ENCODE data around the gene KRTAP3-1.
"Not testable (repeated sequence)": the region's sequence is repeated elsewhere in the genome, so short reads cannot be mapped to it uniquely, and the experiment has no call there.

KRTAP3-1 gene

GRCh38 chr17:41002814-41003213 lies 6.1 kb downstream of the KRTAP3-1 start:
- Histone ChIP-seq H3K36me3 (ENCODE audit: control insufficient read depth in 5 of 5, insufficient read depth in 5 of 5, low read length in 5 of 5) (no peaks in the 10 kb centered on the region), H3K4me1 (ENCODE audit: control insufficient read depth in 5 of 5, insufficient read depth in 5 of 5, low read length in 5 of 5) (no peaks in the 10 kb centered on the region), H3K9me3 (ENCODE audit: control insufficient read depth in 5 of 5, low read length in 5 of 5) (no peaks in the 10 kb centered on the region), H3K27me3 (ENCODE audit: control insufficient read depth in 5 of 5, insufficient read depth in 4 of 5, low read length in 5 of 5) (peaks cover 0 to 3% (median 0%) of the 10 kb centered on the region in 5 donors), H3K4me3 (ENCODE audit: low read depth in 1 of 5, low read length in 5 of 5) (no peak overlapping the region), H3K9ac (ENCODE audit: low read length in 5 of 5) (no peak overlapping the region), H3K27ac (ENCODE audit: low read depth, low read length) (no peak overlapping the region)

DNA sequence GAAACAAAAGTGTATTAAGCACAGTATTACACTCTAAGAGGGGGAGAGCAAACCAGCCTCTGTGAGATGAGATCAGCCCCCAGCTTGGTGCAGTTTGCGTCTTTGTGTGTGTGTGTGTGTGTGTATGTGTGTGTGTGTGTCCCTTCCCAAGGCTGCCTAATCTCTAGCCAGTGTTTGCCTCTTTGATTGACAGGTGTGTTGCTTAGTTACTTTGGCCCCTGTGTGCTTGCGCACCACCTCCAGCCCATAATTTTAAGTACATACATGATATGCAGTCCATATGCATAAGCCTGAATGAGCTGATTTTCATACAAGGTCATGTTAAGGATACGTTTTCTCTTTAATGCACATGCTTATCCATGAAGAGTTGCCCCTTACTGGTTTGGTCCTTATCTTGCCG lies 7.1 kb downstream of the KRTAP3-1 start:
- Histone ChIP-seq H3K27me3 (ENCODE audit: control insufficient read depth in 5 of 5, insufficient read depth in 4 of 5, low read length in 5 of 5) (peaks cover 0 to 3% (median 0%) of the 10 kb centered on the region in 5 donors), H3K9ac (ENCODE audit: low read length in 5 of 5) (no peak overlapping the region), H3K27ac (ENCODE audit: low read depth, low read length) (no peak overlapping the region), H3K9me3 (ENCODE audit: control insufficient read depth in 5 of 5, low read length in 5 of 5) (no peaks in the 10 kb centered on the region), H3K4me3 (ENCODE audit: low read depth in 1 of 5, low read length in 5 of 5) (no peak overlapping the region), H3K4me1 (ENCODE audit: control insufficient read depth in 5 of 5, insufficient read depth in 5 of 5, low read length in 5 of 5) (no peaks in the 10 kb centered on the region), H3K36me3 (ENCODE audit: control insufficient read depth in 5 of 5, insufficient read depth in 5 of 5, low read length in 5 of 5) (no peaks in the 10 kb centered on the region)

DNA sequence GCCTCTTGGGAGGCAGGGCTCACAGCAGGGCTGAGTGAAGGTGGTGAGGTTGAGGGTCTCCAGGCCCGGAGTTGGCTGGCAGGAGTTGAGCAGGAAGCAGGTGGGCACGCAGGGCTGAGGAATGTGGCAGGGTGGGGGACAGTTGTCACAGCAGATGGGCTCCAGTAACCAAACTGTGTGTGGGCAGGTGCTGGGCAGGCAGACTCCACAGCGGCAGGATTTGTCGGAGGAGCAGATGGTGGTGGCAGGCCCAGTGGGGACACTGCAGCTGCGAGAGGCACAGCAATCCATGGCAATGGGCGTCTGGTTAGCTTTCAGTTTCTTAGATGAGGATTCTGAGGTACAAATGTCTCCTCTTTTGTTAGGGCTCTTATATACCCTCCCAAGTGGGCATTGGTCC lies 9.4 kb downstream of the KRTAP3-1 start, which contains the start of gene KRTAP3-2:
Gene KRTAP3-2 (minus strand): TSS at position 344 of the 400 bp plus-strand sequence. CDS start 53 bp downstream, at position 291.
- not testable (repeated sequence) for H3K27me3 ChIP-seq (ENCODE audit: control insufficient read depth in 5 of 5, insufficient read depth in 4 of 5, low read length in 5 of 5); H3K27ac ChIP-seq (ENCODE audit: low read depth, low read length); H3K36me3 ChIP-seq (ENCODE audit: control insufficient read depth in 5 of 5, insufficient read depth in 5 of 5, low read length in 5 of 5); H3K4me3 ChIP-seq (ENCODE audit: low read depth in 1 of 5, low read length in 5 of 5); H3K9me3 ChIP-seq (ENCODE audit: control insufficient read depth in 5 of 5, low read length in 5 of 5); H3K4me1 ChIP-seq (ENCODE audit: control insufficient read depth in 5 of 5, insufficient read depth in 5 of 5, low read length in 5 of 5); H3K9ac ChIP-seq (ENCODE audit: low read length in 5 of 5)

GRCh38 chr17:40997361-40997760 lies 11.6 kb downstream of the KRTAP3-1 start:
- no peaks in the 10 kb centered on the region for H3K36me3 ChIP-seq (ENCODE audit: control insufficient read depth in 5 of 5, insufficient read depth in 5 of 5, low read length in 5 of 5)

GRCh38 chr17:40996829-40997228 lies 12.1 kb downstream of the KRTAP3-1 start:
- Histone ChIP-seq H3K27ac (ENCODE audit: low read depth, low read length) (no peak overlapping the region), H3K9me3 (ENCODE audit: control insufficient read depth in 5 of 5, low read length in 5 of 5) (no peaks in the 10 kb centered on the region), H3K27me3 (ENCODE audit: control insufficient read depth in 5 of 5, insufficient read depth in 4 of 5, low read length in 5 of 5) (peaks cover 0 to 10% (median 4%) of the 10 kb centered on the region in 5 donors), H3K4me3 (ENCODE audit: low read depth in 1 of 5, low read length in 5 of 5) (no peak overlapping the region), H3K9ac (ENCODE audit: low read length in 5 of 5) (no peak overlapping the region), H3K4me1 (ENCODE audit: control insufficient read depth in 5 of 5, insufficient read depth in 5 of 5, low read length in 5 of 5) (no peaks in the 10 kb centered on the region), H3K36me3 (ENCODE audit: control insufficient read depth in 5 of 5, insufficient read depth in 5 of 5, low read length in 5 of 5) (no peaks in the 10 kb centered on the region)

More at GRCh38 chr17:40997361-40997760, 11.6 kb downstream of the KRTAP3-1 start:
- H3K4me3 ChIP-seq (ENCODE audit: low read depth in 1 of 5, low read length in 5 of 5) = no peak overlapping the region
- H3K9ac ChIP-seq (ENCODE audit: low read length in 5 of 5) = no peak overlapping the region
- H3K9me3 ChIP-seq (ENCODE audit: control insufficient read depth in 5 of 5, low read length in 5 of 5) = no peaks in the 10 kb centered on the region
- H3K27ac ChIP-seq (ENCODE audit: low read depth, low read length) = no peak overlapping the region
- peaks cover 0 to 10% (median 3%) of the 10 kb centered on the region in 5 donors for H3K27me3 ChIP-seq (ENCODE audit: control insufficient read depth in 5 of 5, insufficient read depth in 4 of 5, low read length in 5 of 5)
- H3K4me1 ChIP-seq (ENCODE audit: control insufficient read depth in 5 of 5, insufficient read depth in 5 of 5, low read length in 5 of 5) = no peaks in the 10 kb centered on the region

DNA sequence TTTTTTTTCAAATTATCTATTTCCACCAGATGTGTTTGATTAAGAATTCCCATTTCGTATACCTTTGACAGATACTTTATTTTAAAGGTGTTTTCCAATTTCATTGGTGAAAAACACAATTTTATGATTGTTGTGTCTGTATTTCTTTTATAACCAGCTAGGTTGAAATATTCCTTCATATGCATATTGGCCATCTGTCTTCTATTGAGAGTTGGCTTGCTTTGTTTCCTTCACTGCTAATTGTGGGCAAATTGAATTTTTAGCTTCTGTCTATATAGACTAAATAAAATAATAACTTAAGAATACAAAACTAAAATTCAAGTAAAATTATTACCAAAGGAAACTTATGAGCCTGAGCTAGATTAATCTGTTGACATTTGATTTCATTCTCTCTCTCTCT lies 13.8 kb downstream of the KRTAP3-1 start:
- Histone ChIP-seq H3K9me3 (ENCODE audit: control insufficient read depth in 5 of 5, low read length in 5 of 5) (peaks cover 0 to 4% (median 2%) of the 10 kb centered on the region in 5 donors), H3K27me3 (ENCODE audit: control insufficient read depth in 5 of 5, insufficient read depth in 4 of 5, low read length in 5 of 5) (peaks cover 0 to 10% (median 4%) of the 10 kb centered on the region in 5 donors), H3K36me3 (ENCODE audit: control insufficient read depth in 5 of 5, insufficient read depth in 5 of 5, low read length in 5 of 5) (no peaks in the 10 kb centered on the region), H3K27ac (ENCODE audit: low read depth, low read length) (no peak overlapping the region), H3K4me3 (ENCODE audit: low read depth in 1 of 5, low read length in 5 of 5) (no peak overlapping the region), H3K4me1 (ENCODE audit: control insufficient read depth in 5 of 5, insufficient read depth in 5 of 5, low read length in 5 of 5) (no peaks in the 10 kb centered on the region), H3K9ac (ENCODE audit: low read length in 5 of 5) (no peak overlapping the region)

DNA sequence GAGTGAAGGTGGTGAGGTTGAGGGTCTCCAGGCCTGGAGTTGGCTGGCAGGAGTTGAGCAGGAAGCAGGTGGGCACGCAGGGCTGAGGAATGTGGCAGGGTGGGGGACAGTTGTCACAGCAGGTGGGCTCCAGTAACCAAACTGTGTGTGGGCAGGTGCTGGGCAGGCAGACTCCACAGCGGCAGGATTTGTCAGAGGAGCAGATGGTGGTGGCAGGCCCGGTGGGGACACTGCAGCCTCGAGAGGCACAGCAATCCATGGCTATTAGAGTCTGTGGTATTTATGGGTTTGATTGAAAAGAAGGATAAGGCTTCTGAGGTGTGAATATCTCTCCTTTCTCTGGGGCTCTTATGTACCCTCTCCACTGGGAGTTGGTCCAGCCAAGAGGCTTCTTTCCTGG lies 15.1 kb downstream of the KRTAP3-1 start, which contains the start of gene KRTAP3-3:
Gene KRTAP3-3 (minus strand): TSS at position 326 of the 400 bp plus-strand sequence. CDS start 67 bp downstream, at position 259.
- H3K27me3 ChIP-seq (ENCODE audit: control insufficient read depth in 5 of 5, insufficient read depth in 4 of 5, low read length in 5 of 5) = peaks cover 0 to 10% (median 4%) of the 10 kb centered on the region in 5 donors
- no peaks in the 10 kb centered on the region for H3K36me3 ChIP-seq (ENCODE audit: control insufficient read depth in 5 of 5, insufficient read depth in 5 of 5, low read length in 5 of 5)
- no peak within 1 kb of the TSS for H3K27ac ChIP-seq (ENCODE audit: low read depth, low read length)
- H3K4me3 ChIP-seq (ENCODE audit: low read depth in 1 of 5, low read length in 5 of 5) = no peak within 1 kb of the TSS
- H3K9ac ChIP-seq (ENCODE audit: low read length in 5 of 5) = no peak within 1 kb of the TSS
- H3K9me3 ChIP-seq (ENCODE audit: control insufficient read depth in 5 of 5, low read length in 5 of 5) = peaks cover 0 to 4% (median 2%) of the 10 kb centered on the region in 5 donors
- no peaks in the 10 kb centered on the region for H3K4me1 ChIP-seq (ENCODE audit: control insufficient read depth in 5 of 5, insufficient read depth in 5 of 5, low read length in 5 of 5)

- no peaks in the 10 kb centered on the region for H3K36me3 ChIP-seq (ENCODE audit: control insufficient read depth in 5 of 5, insufficient read depth in 5 of 5, low read length in 5 of 5)
- peaks cover 0 to 10% (median 4%) of the 10 kb centered on the region in 5 donors for H3K27me3 ChIP-seq (ENCODE audit: control insufficient read depth in 5 of 5, insufficient read depth in 4 of 5, low read length in 5 of 5)
- H3K4me3 ChIP-seq (ENCODE audit: low read depth in 1 of 5, low read length in 5 of 5) = no peak overlapping the region
- no peak overlapping the region for H3K27ac ChIP-seq (ENCODE audit: low read depth, low read length)
- H3K9ac ChIP-seq (ENCODE audit: low read length in 5 of 5) = no peak overlapping the region
- H3K4me1 ChIP-seq (ENCODE audit: control insufficient read depth in 5 of 5, insufficient read depth in 5 of 5, low read length in 5 of 5) = no peaks in the 10 kb centered on the region
- peaks cover 0 to 4% (median 2%) of the 10 kb centered on the region in 5 donors for H3K9me3 ChIP-seq (ENCODE audit: control insufficient read depth in 5 of 5, low read length in 5 of 5)
Observed at GRCh38 chr17:40993084-40993483, 15.8 kb downstream of the KRTAP3-1 start.

- H3K27me3 ChIP-seq (ENCODE audit: control insufficient read depth in 5 of 5, insufficient read depth in 4 of 5, low read length in 5 of 5) = peaks cover 0 to 7% (median 4%) of the 10 kb centered on the region in 5 donors
- peaks cover 0 to 4% (median 2%) of the 10 kb centered on the region in 5 donors for H3K9me3 ChIP-seq (ENCODE audit: control insufficient read depth in 5 of 5, low read length in 5 of 5)
- H3K36me3 ChIP-seq (ENCODE audit: control insufficient read depth in 5 of 5, insufficient read depth in 5 of 5, low read length in 5 of 5) = no peaks in the 10 kb centered on the region
- H3K9ac ChIP-seq (ENCODE audit: low read length in 5 of 5) = no peak overlapping the region
- H3K4me3 ChIP-seq (ENCODE audit: low read depth in 1 of 5, low read length in 5 of 5) = no peak overlapping the region
- H3K4me1 ChIP-seq (ENCODE audit: control insufficient read depth in 5 of 5, insufficient read depth in 5 of 5, low read length in 5 of 5) = no peaks in the 10 kb centered on the region
- no peak overlapping the region for H3K27ac ChIP-seq (ENCODE audit: low read depth, low read length)
Observed at GRCh38 chr17:40992666-40993065, 16.3 kb downstream of the KRTAP3-1 start.

DNA sequence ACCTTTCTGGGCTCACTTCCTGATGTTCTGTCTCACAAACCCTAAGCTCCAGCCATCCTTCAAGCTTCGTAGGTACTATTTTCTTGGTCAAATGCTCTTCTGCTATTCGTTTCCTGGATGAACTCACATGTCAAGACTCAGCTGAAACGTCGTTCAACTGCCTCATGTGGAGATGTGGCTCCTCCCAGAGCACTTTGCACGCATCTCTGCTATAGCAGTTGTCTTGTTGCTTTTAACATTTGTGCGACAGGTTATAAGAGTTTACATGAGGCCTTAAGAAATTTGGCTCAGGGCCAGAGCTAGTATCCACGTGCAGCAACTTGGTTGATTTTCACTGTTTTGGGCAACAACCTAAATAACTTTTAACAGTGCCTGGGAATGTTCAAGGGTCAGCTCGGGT lies 22.0 kb downstream of the KRTAP3-1 start:
- Histone ChIP-seq H3K9me3 (ENCODE audit: control insufficient read depth in 5 of 5, low read length in 5 of 5) (peaks cover 0 to 4% (median 2%) of the 10 kb centered on the region in 5 donors), H3K9ac (ENCODE audit: low read length in 5 of 5) (no peak overlapping the region), H3K27ac (ENCODE audit: low read depth, low read length) (no peak overlapping the region), H3K27me3 (ENCODE audit: control insufficient read depth in 5 of 5, insufficient read depth in 4 of 5, low read length in 5 of 5) (peaks cover 0 to 8% (median 3%) of the 10 kb centered on the region in 5 donors), H3K4me1 (ENCODE audit: control insufficient read depth in 5 of 5, insufficient read depth in 5 of 5, low read length in 5 of 5) (no peaks in the 10 kb centered on the region), H3K4me3 (ENCODE audit: low read depth in 1 of 5, low read length in 5 of 5) (no peak overlapping the region), H3K36me3 (ENCODE audit: control insufficient read depth in 5 of 5, insufficient read depth in 5 of 5, low read length in 5 of 5) (no peaks in the 10 kb centered on the region)

All from subcutaneous abdominal adipose tissue (tissue), 5 donors.